Measurements from ENCODE around the gene LRRN2.
"Not testable (repeated sequence)": the region's sequence is repeated elsewhere in the genome, so short reads cannot be mapped to it uniquely, and the experiment has no call there.

LRRN2 gene

GRCh38 chr1:204641455-204641854 lies 44.1 kb downstream of the LRRN2 start:
- in situ Hi-C loops (cut with HindIII; ENCODE audit: low sequenced_read_pairs): no loop called here
- no peak for DNase-seq (ENCODE audit: low read depth)
- no peak overlapping the region for H3K4me3 ChIP-seq (ENCODE audit: low read depth, low read length)
- no peak for TF ChIP-seq CTCF (IDR thresholded peaks at IDR 0.05; ENCODE audit: low read depth, low read length, missing control alignments)

GRCh38 chr1:204640578-204640977 lies 45.0 kb downstream of the LRRN2 start:
- in situ Hi-C loops (cut with HindIII; ENCODE audit: low sequenced_read_pairs): no loop called here
- DNase-seq (ENCODE audit: low read depth): no peak
- no peak overlapping the region for H3K4me3 ChIP-seq (ENCODE audit: low read depth, low read length)
- TF ChIP-seq CTCF (IDR thresholded peaks at IDR 0.05; ENCODE audit: low read depth, low read length, missing control alignments): no peak

DNA sequence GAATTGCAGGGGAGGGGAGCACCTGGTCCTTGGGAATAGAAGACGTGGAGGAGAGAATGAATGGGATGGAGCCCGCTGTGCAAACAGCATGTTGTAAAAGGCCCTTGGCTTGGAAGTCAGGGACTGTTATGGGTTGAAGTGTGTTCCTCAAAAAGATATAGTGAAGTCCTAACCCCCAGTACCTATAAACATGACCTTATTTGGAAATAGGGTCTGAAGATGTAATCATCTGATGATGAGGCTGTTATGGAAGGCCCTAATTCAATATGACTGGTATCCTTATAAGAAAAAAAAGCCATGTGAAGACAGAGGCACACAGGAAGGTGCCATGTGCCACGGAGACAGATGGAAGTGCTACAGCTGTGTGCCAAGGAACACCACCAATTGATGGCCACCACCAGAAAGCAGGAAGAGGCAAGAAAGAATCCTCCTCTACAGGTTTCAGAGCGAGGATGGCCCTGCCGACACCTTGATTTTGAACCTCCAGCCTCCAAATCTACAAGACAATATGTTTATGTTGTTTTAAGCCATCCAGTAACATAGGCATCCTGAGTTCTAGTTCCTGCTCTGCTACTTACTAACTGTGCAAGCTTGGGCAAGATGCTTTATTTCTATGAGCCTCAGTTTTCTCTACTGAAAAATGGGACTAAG lies 51.2 kb downstream of the LRRN2 start:
- no peak for TF ChIP-seq CTCF (IDR thresholded peaks at IDR 0.05; ENCODE audit: low read depth, low read length, missing control alignments)
- no peak for DNase-seq (ENCODE audit: low read depth)
- in situ Hi-C loops (cut with HindIII; ENCODE audit: low sequenced_read_pairs): no loop called here
- no peak overlapping the region for H3K4me3 ChIP-seq (ENCODE audit: low read depth, low read length)

DNA sequence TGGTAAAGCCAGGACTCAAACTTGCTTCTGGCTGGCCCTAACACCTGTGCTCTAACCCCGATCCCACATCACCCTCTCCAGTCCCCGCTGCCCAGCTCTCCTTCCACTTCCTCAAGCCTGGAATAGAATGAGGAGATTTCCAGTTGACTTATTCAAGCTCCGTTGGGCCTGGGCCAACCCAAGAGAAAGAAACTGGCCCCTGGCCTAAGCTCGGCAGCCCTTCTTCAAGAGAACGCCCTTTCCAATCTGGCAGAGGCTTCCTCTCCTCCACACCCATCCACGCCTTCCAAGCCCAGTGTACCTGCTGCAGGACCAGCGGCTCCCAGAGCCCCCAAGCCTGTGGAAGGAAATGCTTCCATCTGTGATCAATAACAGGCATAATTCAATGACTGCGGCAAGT lies 51.9 kb downstream of the LRRN2 start:
- no peak for TF ChIP-seq CTCF (IDR thresholded peaks at IDR 0.05; ENCODE audit: low read depth, low read length, missing control alignments)
- in situ Hi-C loops (cut with HindIII; ENCODE audit: low sequenced_read_pairs): no loop called here
- DNase-seq (ENCODE audit: low read depth): no peak
- H3K4me3 ChIP-seq (ENCODE audit: low read depth, low read length): no peak overlapping the region

DNA sequence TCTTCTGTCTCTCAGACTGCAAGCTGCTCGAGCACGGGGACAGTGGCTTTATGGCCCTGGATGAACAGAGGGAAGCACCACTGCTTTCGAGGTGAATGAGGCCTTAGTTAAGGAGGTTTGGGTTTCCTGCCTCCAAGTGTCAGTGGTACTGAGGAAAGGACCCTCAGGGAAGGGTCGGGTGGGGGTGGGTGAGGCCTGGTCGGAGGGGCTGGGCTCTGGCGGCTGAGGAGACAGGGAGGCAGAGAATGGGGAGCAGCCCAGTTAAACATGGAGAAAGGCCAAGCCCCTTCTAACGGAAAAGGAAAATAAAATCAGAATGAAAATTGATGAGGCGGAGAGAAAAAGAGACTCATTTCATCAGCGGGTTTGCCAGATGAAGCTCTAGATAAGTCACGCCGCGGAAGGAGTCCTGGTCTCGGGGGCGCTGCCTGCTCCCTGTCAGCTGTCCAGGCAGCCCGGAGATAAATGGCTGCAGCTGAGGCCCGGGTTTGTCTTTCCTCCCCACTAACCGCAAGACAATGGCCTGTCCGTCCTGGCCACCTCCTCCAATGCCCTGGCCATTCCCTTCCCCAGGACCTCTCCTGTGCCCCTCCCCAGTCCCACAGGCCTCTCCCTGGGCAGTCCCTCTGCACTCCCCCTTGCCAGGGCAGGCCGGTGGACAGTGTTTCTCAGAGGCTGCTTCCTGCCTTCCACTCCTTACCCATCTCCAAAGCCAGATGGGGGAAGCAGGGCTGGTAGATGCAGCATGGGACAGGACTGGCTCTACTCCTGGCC lies 55.2 kb downstream of the LRRN2 start:
- no peak for TF ChIP-seq CTCF (IDR thresholded peaks at IDR 0.05; ENCODE audit: low read depth, low read length, missing control alignments)
- DNase-seq (ENCODE audit: low read depth): no peak
- in situ Hi-C loops (cut with HindIII; ENCODE audit: low sequenced_read_pairs): no loop called here
- no peak overlapping the region for H3K4me3 ChIP-seq (ENCODE audit: low read depth, low read length)

DNA sequence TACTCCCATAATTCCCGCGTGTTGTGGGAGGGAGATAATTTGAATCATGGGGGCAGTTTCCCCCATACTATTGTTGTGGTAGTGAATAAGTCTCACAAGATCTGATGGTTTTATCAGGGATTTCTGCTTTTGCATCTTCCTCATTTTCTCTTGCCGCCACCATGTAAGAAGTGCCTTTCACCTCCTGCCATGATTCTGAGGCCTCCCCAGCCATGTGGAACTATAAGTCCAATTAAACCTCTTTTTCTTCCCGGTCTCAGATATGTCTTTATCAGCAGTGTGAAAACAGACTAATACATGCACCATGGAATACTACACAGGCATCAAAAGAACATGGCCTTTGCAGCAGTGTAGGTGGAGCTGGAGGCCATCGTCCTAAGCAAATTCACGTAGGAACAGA lies 56.1 kb downstream of the LRRN2 start:
- H3K4me3 ChIP-seq (ENCODE audit: low read depth, low read length); in situ Hi-C loops (cut with HindIII; ENCODE audit: low sequenced_read_pairs); DNase-seq (ENCODE audit: low read depth): not testable (repeated sequence)

DNA sequence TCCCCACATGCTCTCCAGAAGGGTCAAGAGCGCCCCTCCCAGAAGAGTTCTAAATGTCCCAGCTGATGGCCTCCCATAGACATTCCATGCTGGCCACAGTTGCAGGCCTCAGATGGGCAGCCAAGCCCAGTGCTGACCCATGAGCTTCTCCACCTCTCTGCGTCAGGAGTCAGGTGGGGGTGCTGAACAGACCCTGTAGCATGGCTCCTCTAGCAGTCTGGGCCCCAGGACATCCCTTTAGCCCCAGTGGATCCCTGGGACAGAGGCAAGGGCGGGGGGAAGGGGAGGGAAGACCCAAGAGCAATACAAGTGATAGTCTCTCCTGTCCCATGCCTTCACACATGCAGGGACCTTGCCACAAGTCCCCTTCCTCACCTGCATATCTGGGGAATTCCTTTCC lies 56.7 kb downstream of the LRRN2 start:
- no peak for TF ChIP-seq CTCF (IDR thresholded peaks at IDR 0.05; ENCODE audit: low read depth, low read length, missing control alignments)
- DNase-seq (ENCODE audit: low read depth): no peak
- in situ Hi-C loops (cut with HindIII; ENCODE audit: low sequenced_read_pairs): no loop called here
- H3K4me3 ChIP-seq (ENCODE audit: low read depth, low read length): no peak overlapping the region
